ENCODE results near the gene SLC22A2.

DNA sequence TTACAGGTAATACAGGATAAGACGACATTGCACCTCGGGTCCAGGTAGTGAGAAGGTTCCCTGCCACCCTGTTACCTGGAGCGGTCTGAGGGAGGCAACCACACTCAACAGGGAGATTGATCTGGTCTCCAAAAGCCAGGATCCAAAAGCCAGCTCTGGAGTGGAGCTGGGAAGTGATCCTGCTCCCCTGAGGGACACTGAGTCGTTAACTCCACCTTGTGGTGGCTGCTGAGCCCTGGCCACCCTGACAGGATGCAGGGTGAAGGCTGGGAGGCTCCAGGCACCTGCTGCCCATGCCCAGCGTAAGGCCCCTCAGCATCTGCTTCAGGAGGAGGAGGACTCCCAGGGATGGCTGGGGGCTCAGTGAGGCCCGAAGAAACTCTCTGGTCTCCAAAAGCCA, 38.7 kb upstream of the SLC22A2 start:
- TF ChIP-seq, protein P1, sequence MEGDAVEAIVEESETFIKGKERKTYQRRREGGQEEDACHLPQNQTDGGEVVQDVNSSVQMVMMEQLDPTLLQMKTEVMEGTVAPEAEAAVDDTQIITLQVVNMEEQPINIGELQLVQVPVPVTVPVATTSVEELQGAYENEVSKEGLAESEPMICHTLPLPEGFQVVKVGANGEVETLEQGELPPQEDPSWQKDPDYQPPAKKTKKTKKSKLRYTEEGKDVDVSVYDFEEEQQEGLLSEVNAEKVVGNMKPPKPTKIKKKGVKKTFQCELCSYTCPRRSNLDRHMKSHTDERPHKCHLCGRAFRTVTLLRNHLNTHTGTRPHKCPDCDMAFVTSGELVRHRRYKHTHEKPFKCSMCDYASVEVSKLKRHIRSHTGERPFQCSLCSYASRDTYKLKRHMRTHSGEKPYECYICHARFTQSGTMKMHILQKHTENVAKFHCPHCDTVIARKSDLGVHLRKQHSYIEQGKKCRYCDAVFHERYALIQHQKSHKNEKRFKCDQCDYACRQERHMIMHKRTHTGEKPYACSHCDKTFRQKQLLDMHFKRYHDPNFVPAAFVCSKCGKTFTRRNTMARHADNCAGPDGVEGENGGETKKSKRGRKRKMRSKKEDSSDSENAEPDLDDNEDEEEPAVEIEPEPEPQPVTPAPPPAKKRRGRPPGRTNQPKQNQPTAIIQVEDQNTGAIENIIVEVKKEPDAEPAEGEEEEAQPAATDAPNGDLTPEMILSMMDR (IDR thresholded peaks at IDR 0.05): no peak
- TF ChIP-seq POLR2A (IDR thresholded peaks at IDR 0.05): no peak

Data from tibial nerve (tissue), 3 donors.